ENCODE results near the gene FAM43B.

FAM43B gene

DNA sequence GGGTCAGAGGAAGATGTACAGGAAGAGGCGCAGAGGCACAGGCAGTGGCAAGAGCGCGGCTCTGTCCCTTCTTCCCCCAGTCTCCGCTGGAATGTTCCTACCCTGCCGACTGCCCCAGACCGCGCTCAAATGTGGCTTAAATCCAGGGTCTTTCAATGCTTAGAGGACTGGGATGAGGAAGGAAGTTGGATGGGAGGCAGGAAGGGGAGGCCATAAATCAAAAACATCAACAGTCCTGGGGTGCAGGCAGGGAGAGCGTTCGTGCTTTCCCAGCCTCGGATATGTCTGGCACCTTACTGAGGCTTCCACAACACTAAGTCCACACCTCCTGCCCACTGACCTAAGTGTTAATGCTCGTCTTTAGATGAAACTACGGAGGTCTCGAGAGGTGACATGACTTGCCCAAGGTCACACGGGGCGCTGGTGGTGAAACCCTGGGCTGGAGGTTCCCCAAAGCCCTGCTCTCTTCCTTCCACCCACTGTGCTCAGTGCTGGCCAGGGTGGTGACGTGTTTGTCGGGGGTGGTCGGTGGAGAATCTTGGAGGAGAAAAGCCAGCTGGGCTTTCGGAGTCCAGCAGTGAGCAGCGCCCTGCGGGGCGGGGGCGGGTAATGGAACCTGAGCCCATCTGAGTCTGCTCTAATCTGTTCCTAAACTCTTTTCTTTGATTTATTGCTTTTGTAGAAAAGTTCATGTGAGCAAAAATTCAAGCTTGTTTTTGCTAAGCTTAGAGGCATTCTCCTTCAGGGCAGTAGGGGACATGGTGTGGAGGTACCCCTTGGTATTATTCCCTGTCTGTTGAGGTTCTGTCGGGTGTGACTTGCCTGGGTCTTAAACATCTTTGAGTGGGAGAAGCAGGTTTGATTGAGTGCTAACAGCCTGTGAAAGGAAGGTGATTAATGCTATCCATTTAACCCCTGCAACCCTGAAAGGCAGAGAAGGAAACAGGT, 37.2 kb downstream of the FAM43B start:
- peaks cover 12 to 16% of the 10 kb centered on the region in 2 donors for H3K4me1 ChIP-seq (ENCODE audit: control insufficient read depth in 2 of 2, insufficient read depth in 2 of 2, low read length in 2 of 2)
- H3K27me3 ChIP-seq (ENCODE audit: control insufficient read depth in 2 of 2, insufficient read depth in 2 of 2, low read length in 2 of 2), result peaks cover 18 to 24% of the 10 kb centered on the region in 2 donors
- H3K9me3 ChIP-seq (ENCODE audit: control insufficient read depth in 2 of 2, low read length in 2 of 2), result no peaks in the 10 kb centered on the region
- peak overlapping the region; percentile 63 to 67 for H3K4me3 ChIP-seq (ENCODE audit: low read length in 2 of 2)
- H3K36me3 ChIP-seq (ENCODE audit: control insufficient read depth in 2 of 2, insufficient read depth in 2 of 2, low read length in 2 of 2), result no peaks in the 10 kb centered on the region
- H3K27ac ChIP-seq (ENCODE audit: low read depth in 2 of 2, low read length in 2 of 2), result peak overlapping the region; percentile 70 to 87
- H3K9ac ChIP-seq (ENCODE audit: low read depth in 1 of 2, low read length in 2 of 2), result peak overlapping the region; percentile 24 to 83

DNA sequence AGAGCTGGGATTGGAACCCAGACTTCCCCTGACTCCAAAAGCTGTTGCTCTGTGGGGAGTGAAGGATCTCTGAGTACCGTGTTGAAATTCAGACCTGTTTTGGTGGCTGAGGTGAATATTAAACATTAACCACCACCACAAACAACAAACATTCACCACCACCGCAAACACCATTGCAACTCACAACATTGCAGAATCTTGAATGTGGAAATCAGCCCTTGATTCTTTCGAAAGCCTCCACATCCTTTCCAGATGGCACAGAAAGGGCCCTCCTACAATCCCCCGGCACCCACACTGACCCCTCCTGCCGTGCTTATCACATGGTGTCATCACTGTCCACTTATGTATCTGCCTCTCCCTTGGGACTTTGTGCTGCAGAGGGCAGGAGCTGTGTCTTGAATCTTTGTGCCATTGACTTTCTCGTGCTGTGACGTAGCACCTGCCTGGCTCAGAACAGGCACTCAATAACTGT, 38.0 kb downstream of the FAM43B start:
- H3K9me3 ChIP-seq (ENCODE audit: control insufficient read depth in 2 of 2, low read length in 2 of 2), result no peaks in the 10 kb centered on the region
- peaks cover 18 to 19% of the 10 kb centered on the region in 2 donors for H3K27me3 ChIP-seq (ENCODE audit: control insufficient read depth in 2 of 2, insufficient read depth in 2 of 2, low read length in 2 of 2)
- H3K36me3 ChIP-seq (ENCODE audit: control insufficient read depth in 2 of 2, insufficient read depth in 2 of 2, low read length in 2 of 2), result no peaks in the 10 kb centered on the region
- peaks cover 12 to 16% of the 10 kb centered on the region in 2 donors for H3K4me1 ChIP-seq (ENCODE audit: control insufficient read depth in 2 of 2, insufficient read depth in 2 of 2, low read length in 2 of 2)
- peak overlapping the region; percentile 6 to 83 for H3K9ac ChIP-seq (ENCODE audit: low read depth in 1 of 2, low read length in 2 of 2)
- peak overlapping the region; percentile 70 to 87 for H3K27ac ChIP-seq (ENCODE audit: low read depth in 2 of 2, low read length in 2 of 2)
- peak overlapping the region; percentile 63 to 67 for H3K4me3 ChIP-seq (ENCODE audit: low read length in 2 of 2)

DNA sequence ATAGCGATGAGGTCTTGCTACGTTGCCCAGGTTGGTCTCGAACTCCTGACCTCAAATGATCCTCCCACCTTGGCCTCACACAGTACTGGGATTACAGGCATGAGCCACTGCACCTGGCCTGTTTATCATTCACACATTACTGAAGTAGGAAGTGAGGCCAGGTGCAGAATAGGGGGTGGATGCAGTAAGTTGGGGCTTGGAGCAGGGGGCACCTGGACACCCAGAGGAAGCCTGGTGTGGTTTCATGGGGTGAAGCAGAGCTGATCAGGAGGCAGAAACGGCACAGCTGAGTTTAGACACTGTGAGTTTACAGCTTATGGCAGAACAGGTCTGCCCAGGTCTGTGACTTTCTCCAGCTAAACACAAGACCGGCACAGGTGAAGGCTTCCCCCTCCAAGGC, 41.4 kb downstream of the FAM43B start:
- H3K4me1 ChIP-seq (ENCODE audit: control insufficient read depth in 2 of 2, insufficient read depth in 2 of 2, low read length in 2 of 2), result peaks cover 10 to 11% of the 10 kb centered on the region in 2 donors
- no peak overlapping the region for H3K4me3 ChIP-seq (ENCODE audit: low read length in 2 of 2)
- H3K9ac ChIP-seq (ENCODE audit: low read depth in 1 of 2, low read length in 2 of 2), result no peak overlapping the region
- H3K27me3 ChIP-seq (ENCODE audit: control insufficient read depth in 2 of 2, insufficient read depth in 2 of 2, low read length in 2 of 2), result peaks cover 16 to 18% of the 10 kb centered on the region in 2 donors
- H3K9me3 ChIP-seq (ENCODE audit: control insufficient read depth in 2 of 2, low read length in 2 of 2), result no peaks in the 10 kb centered on the region
- H3K36me3 ChIP-seq (ENCODE audit: control insufficient read depth in 2 of 2, insufficient read depth in 2 of 2, low read length in 2 of 2), result no peaks in the 10 kb centered on the region
- H3K27ac ChIP-seq (ENCODE audit: low read depth in 2 of 2, low read length in 2 of 2), result no peak overlapping the region

DNA sequence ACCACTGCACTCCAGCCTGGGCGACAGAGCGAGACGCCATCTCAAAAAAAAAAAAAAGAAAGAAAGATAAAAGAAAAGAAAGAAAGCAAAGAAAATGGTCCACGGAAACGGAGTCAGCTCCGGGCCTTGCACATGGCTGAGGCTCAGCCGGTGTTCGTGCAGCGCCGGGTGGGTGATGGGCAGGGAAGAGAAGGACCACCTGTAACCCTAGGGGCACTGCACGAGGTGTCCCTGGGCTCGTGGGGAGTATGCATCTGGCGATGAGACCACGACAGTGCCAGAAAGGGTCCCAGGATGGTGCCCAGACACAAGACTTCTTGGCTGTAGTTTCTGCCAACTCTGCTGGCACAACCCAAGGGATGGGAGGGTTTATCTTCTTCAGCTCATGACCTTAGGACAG, 42.4 kb downstream of the FAM43B start:
- H3K9ac ChIP-seq (ENCODE audit: low read depth in 1 of 2, low read length in 2 of 2), result no peak overlapping the region
- no peak overlapping the region for H3K27ac ChIP-seq (ENCODE audit: low read depth in 2 of 2, low read length in 2 of 2)
- no peak overlapping the region for H3K4me3 ChIP-seq (ENCODE audit: low read length in 2 of 2)

DNA sequence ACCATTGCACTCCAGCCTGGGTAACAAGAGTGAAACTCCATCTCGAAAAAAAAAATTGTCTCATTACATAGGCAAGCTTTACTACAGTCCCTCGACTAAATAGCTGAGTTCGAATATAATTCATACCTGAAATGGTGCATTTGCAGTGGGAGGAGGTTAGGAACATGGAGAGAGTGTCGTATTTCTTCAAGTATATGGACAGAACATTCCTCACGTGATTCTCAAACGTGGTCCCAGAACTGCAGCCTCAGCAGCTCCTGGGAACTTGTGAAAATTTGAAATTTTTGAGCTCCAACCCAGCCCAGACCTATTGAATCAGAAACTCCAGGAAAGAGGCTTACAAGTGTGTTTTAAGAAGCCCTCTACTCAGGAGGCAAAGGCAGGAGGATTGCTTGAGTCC, 43.7 kb downstream of the FAM43B start:
- H3K9me3 ChIP-seq (ENCODE audit: control insufficient read depth in 2 of 2, low read length in 2 of 2), result no peaks in the 10 kb centered on the region

More for the DNA sequence above, 42.4 kb downstream of the FAM43B start:
- Histone ChIP-seq H3K9me3 (ENCODE audit: control insufficient read depth in 2 of 2, low read length in 2 of 2) (no peaks in the 10 kb centered on the region), H3K36me3 (ENCODE audit: control insufficient read depth in 2 of 2, insufficient read depth in 2 of 2, low read length in 2 of 2) (no peaks in the 10 kb centered on the region), H3K4me1 (ENCODE audit: control insufficient read depth in 2 of 2, insufficient read depth in 2 of 2, low read length in 2 of 2) (peaks cover 3% of the 10 kb centered on the region in 2 donors), H3K27me3 (ENCODE audit: control insufficient read depth in 2 of 2, insufficient read depth in 2 of 2, low read length in 2 of 2) (peaks cover 6 to 8% of the 10 kb centered on the region in 2 donors)

DNA sequence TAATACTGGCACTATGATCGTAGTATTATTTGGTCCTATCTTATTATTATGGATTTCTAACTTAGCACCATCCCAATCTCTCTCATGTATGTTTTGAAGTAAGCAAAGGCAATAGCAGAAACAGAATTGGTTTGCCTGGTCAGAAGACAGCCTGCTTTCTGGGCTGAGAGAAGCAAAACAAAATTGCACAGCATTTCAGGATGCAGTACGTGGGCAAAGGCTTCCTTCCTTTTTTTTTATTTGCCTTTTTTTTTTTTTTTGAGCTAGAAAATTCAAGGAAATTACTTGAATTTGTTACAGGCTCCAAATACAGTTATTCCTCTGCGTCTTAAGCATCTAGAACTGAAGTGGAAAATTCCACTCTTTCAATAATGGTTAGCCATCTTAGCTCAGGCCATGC, 45.3 kb downstream of the FAM43B start:
- H3K4me3 ChIP-seq (ENCODE audit: low read length in 2 of 2), result no peak overlapping the region
- no peak overlapping the region for H3K9ac ChIP-seq (ENCODE audit: low read depth in 1 of 2, low read length in 2 of 2)

More for the DNA sequence above, 43.7 kb downstream of the FAM43B start:
- H3K4me3 ChIP-seq (ENCODE audit: low read length in 2 of 2), result no peak overlapping the region
- H3K9ac ChIP-seq (ENCODE audit: low read depth in 1 of 2, low read length in 2 of 2), result no peak overlapping the region
- H3K27me3 ChIP-seq (ENCODE audit: control insufficient read depth in 2 of 2, insufficient read depth in 2 of 2, low read length in 2 of 2), result no peaks in the 10 kb centered on the region
- no peaks in the 10 kb centered on the region for H3K36me3 ChIP-seq (ENCODE audit: control insufficient read depth in 2 of 2, insufficient read depth in 2 of 2, low read length in 2 of 2)
- H3K4me1 ChIP-seq (ENCODE audit: control insufficient read depth in 2 of 2, insufficient read depth in 2 of 2, low read length in 2 of 2), result peaks cover 0 to 2% of the 10 kb centered on the region in 2 donors
- H3K27ac ChIP-seq (ENCODE audit: low read depth in 2 of 2, low read length in 2 of 2), result no peak overlapping the region

DNA sequence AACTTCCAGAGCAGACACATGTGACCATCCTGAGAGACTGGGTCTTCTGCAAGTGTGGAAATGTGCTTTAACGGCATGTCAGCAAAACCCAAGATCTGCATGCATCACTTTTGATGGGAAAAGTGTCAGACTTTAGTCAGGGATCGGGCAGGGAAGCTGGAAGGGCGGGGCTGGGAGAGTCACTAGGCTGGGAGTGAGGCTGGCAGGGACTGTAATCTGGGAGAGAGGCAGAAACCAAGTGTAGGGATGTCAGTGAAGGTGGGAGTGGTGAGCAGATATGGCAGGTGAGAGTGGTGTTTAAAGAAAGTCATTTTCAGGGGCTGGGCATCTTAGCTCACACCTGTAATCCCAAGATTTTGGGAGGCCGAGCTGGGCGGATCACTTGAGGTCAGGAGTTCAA, 47.8 kb downstream of the FAM43B start:
- Histone ChIP-seq H3K4me1 (ENCODE audit: control insufficient read depth in 2 of 2, insufficient read depth in 2 of 2, low read length in 2 of 2) (peaks cover 3 to 14% of the 10 kb centered on the region in 2 donors), H3K4me3 (ENCODE audit: low read length in 2 of 2) (no peak overlapping the region), H3K9me3 (ENCODE audit: control insufficient read depth in 2 of 2, low read length in 2 of 2) (no peaks in the 10 kb centered on the region), H3K9ac (ENCODE audit: low read depth in 1 of 2, low read length in 2 of 2) (no peak overlapping the region), H3K27me3 (ENCODE audit: control insufficient read depth in 2 of 2, insufficient read depth in 2 of 2, low read length in 2 of 2) (no peaks in the 10 kb centered on the region), H3K36me3 (ENCODE audit: control insufficient read depth in 2 of 2, insufficient read depth in 2 of 2, low read length in 2 of 2) (no peaks in the 10 kb centered on the region), H3K27ac (ENCODE audit: low read depth in 2 of 2, low read length in 2 of 2) (no peak overlapping the region)

More for the DNA sequence above, 45.3 kb downstream of the FAM43B start:
- no peaks in the 10 kb centered on the region for H3K9me3 ChIP-seq (ENCODE audit: control insufficient read depth in 2 of 2, low read length in 2 of 2)
- H3K27ac ChIP-seq (ENCODE audit: low read depth in 2 of 2, low read length in 2 of 2), result no peak overlapping the region
- peaks cover 0 to 2% of the 10 kb centered on the region in 2 donors for H3K4me1 ChIP-seq (ENCODE audit: control insufficient read depth in 2 of 2, insufficient read depth in 2 of 2, low read length in 2 of 2)
- H3K27me3 ChIP-seq (ENCODE audit: control insufficient read depth in 2 of 2, insufficient read depth in 2 of 2, low read length in 2 of 2), result no peaks in the 10 kb centered on the region
- H3K36me3 ChIP-seq (ENCODE audit: control insufficient read depth in 2 of 2, insufficient read depth in 2 of 2, low read length in 2 of 2), result no peaks in the 10 kb centered on the region

DNA sequence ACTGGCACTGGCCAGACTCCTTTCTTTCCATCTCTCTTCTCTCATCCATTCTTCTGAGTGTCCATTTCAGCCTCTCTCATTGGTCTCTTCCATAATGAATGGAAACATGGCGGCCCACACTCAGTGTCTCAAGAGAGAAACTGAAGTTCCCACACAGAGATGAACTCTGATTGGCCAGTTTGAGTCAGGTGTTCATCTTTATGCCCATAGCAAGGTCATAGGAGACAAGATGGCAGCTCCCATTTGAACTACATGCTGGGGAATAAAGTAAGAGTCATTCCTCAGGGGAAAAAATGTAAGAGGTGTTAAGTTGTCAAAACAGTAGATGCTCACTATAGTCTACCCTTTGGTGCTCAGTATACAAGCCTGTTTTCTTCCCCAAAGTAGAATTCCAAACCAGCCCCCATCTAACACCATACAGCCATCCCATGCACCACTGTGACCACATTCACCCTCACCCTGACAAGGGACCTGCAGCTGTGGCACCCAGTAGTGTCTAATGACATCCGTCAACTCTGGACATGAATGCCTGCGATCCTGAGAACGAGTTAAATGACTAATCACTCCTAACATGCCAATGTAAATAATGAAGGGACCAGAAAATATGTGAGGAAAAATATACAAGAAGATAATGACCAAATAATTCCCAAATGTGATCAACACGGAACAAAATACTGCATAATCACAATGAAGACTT, 48.9 kb downstream of the FAM43B start:
- no peaks in the 10 kb centered on the region for H3K36me3 ChIP-seq (ENCODE audit: control insufficient read depth in 2 of 2, insufficient read depth in 2 of 2, low read length in 2 of 2)
- H3K9ac ChIP-seq (ENCODE audit: low read depth in 1 of 2, low read length in 2 of 2), result no peak overlapping the region
- H3K27ac ChIP-seq (ENCODE audit: low read depth in 2 of 2, low read length in 2 of 2), result no peak overlapping the region
- H3K9me3 ChIP-seq (ENCODE audit: control insufficient read depth in 2 of 2, low read length in 2 of 2), result no peaks in the 10 kb centered on the region
- H3K4me1 ChIP-seq (ENCODE audit: control insufficient read depth in 2 of 2, insufficient read depth in 2 of 2, low read length in 2 of 2), result peaks cover 3 to 14% of the 10 kb centered on the region in 2 donors
- no peaks in the 10 kb centered on the region for H3K27me3 ChIP-seq (ENCODE audit: control insufficient read depth in 2 of 2, insufficient read depth in 2 of 2, low read length in 2 of 2)
- H3K4me3 ChIP-seq (ENCODE audit: low read length in 2 of 2), result no peak overlapping the region

DNA sequence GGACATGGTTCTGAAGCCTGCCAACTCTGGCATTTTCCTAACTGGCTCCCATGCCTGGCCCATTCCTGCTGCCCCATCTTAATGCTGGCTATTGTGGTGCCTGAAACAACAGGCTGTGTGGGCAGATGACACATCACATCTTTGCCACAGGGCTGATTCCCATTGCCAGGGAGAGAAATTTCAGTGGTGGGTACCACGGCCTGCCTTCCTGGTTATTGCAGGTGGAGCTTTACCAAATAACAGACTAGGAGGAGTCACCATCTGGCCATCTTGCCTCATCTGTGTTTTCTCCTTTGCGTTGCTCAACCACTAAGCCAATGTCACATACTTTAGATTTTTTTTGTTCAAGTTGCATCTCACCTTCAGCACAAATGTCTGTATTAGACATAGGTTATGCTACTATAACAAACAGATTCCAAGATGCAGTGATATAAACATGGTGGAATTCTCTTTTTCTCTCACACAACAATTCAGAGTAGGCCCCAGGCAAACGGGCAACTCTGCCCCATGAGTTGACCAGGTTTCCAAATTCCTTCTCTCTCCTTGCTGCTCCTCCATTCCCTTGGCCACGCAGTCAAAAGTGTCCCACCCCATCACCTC, 50.6 kb downstream of the FAM43B start:
- H3K4me3 ChIP-seq (ENCODE audit: low read length in 2 of 2), result no peak overlapping the region
- H3K27me3 ChIP-seq (ENCODE audit: control insufficient read depth in 2 of 2, insufficient read depth in 2 of 2, low read length in 2 of 2), result no peaks in the 10 kb centered on the region
- H3K9me3 ChIP-seq (ENCODE audit: control insufficient read depth in 2 of 2, low read length in 2 of 2), result no peaks in the 10 kb centered on the region
- no peak overlapping the region for H3K27ac ChIP-seq (ENCODE audit: low read depth in 2 of 2, low read length in 2 of 2)
- no peak overlapping the region for H3K9ac ChIP-seq (ENCODE audit: low read depth in 1 of 2, low read length in 2 of 2)
- H3K36me3 ChIP-seq (ENCODE audit: control insufficient read depth in 2 of 2, insufficient read depth in 2 of 2, low read length in 2 of 2), result no peaks in the 10 kb centered on the region
- H3K4me1 ChIP-seq (ENCODE audit: control insufficient read depth in 2 of 2, insufficient read depth in 2 of 2, low read length in 2 of 2), result peaks cover 3 to 14% of the 10 kb centered on the region in 2 donors
